ENCODE measurements around the gene ZNRF1.
A peak's percentile ranks its signal among the peaks of the same experiment; 100 is the strongest.

ZNRF1 gene

DNA sequence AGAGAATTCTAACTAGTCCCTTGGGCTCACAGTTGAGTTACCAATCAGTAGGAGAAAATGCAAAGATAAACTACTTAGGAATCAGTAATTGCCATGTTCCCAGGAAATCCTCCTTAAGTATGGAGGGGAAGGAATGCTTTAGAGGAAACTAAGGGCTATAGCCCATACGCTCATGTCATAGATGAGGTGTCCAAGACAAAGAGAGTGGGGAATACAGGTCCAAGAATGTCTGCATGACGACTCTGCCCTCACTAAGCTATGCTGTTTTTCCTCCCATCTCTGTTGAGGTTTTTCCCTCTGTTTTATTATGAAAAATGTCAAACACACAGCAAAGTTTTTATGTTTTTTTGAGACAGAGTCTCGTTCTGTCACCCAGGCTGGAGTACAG is 101.8 kb downstream of the ZNRF1 start:
- DNase-seq: no peak

GRCh38 chr16:75101635-75102034 is 102.8 kb downstream of the ZNRF1 start:
- DNase-seq: no peak

GRCh38 chr16:75102595-75102994 is 103.8 kb downstream of the ZNRF1 start:
- no peak for DNase-seq

GRCh38 chr16:75103994-75104393 is 105.2 kb downstream of the ZNRF1 start:
- no peak for DNase-seq

GRCh38 chr16:75104836-75105235 is 106.0 kb downstream of the ZNRF1 start:
- DNase-seq: no peak

GRCh38 chr16:75105306-75106061 is 106.7 kb downstream of the ZNRF1 start:
- no peak for DNase-seq

GRCh38 chr16:75106351-75107274 is 107.8 kb downstream of the ZNRF1 start:
- DNase-seq: no peak

- no peak for DNase-seq
These were observed 108.7 kb downstream of the ZNRF1 start for GRCh38 chr16:75107505-75107904.

DNA sequence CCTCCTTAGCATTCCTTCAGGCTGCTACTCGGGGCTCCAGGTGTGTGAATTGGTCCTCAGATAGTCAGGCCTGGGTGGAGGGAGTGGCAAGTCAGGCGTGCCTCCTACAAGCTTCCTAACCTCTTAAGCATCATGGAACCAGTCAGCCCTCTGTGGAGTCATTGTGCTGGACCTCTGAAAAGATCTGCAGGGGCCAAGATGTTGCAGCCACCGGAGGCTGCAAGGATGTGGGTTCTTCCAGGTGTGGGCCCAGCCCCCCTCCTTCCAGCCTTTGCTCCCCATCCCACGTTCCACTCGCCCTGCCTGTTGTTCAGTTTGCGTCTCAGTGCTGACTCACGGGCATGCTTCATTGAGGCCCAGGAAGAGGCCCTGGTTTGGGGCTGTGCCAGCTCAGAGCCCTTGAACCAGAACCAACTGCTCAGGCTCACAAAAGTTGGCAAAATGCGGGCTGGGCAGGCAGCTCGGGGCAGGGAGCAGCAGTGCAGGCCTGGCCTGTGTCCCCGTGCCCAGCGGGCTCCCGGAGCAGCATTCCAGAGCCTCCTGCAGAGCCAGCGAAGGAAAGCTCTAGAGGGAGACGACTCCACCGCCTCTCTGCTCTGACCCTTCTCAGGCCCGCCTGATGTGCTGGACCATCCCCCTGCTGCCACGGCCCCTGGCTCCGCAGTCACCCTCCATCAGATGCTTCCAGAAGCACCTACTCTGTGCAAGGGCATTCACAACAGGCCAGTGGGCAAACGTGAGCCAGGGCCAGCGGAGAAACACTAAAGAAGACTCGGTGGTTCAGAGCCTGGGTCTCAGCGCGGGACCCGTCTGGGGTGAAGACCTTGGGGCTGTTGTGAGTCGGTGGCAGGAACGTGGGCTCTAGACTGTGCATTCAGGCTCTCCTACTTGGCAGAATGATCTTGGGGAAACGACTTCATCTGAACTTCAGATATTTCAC is 110.2 kb downstream of the ZNRF1 start:
- DNase-seq: peak; percentile 62

- no peak for DNase-seq
These were observed 111.0 kb downstream of the ZNRF1 start for GRCh38 chr16:75109732-75110243.

DNA sequence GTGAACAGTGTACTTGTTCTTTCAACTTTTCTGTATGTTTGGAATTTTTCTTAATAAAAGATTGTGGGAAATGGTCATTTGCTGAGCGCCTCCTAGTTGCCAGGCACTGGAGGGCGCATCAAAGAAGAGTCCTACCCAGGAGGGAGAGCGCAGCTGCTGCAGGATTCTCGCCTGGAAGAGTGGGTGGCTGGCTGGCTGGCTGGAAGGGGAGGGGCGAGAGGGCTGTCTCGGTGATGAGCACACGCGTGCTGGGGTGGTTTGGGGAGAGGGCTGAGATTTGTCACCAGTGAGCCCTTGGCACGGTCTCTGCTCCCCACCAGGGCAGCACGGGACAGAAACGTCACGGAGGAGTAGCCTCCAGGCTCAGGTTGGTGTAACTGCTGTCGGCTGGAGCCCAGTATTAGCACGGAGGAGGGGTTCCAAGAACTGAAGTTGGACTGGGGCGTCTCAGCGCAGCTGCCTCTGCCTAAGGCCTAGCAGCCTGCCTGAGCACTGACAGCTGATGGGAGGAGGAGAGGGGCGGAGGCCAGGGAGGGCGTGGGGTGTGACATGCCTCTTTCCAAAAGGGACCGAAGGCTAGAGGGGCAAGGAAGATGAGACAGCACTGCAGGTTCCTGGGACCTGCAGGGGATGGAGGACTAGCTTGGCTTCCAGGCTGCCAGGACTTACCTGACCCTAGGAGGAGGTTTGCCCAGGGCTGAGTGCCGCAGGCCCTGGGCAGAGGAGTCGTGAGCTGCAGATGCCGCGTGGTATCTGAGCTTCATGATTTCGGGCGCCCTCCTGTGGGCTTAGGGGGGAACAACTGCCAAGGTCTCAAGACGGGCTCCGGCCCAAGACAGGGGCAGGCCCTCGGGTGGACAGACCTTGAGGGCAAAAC is 112.1 kb downstream of the ZNRF1 start:
- peak; percentile 33 for DNase-seq

DNA sequence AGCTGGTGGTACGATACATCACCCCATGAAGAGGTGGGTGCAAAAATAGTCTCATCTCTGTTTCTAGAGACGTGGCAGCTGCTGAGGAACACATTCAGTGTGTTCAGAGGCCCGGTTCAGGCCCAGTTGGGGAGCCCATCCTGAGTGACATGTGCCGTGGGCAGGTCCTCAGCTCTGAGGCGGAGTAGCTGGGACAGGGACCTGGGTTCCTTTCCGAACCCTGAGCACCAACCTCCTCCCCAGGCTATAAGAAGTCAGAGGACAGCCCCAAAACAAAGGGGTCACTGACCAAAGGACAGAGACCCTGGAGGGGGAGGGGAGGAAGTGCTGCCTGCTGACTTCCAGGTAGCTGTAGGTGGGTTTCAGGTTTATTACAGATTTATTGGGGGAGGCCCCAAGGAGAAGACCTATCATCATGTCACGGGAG is 112.7 kb downstream of the ZNRF1 start:
- no peak for DNase-seq

- no peak for DNase-seq
These were observed 113.3 kb downstream of the ZNRF1 start for GRCh38 chr16:75111961-75112733.

- DNase-seq: no peak
These were observed 114.1 kb downstream of the ZNRF1 start for GRCh38 chr16:75112734-75113491.

DNA sequence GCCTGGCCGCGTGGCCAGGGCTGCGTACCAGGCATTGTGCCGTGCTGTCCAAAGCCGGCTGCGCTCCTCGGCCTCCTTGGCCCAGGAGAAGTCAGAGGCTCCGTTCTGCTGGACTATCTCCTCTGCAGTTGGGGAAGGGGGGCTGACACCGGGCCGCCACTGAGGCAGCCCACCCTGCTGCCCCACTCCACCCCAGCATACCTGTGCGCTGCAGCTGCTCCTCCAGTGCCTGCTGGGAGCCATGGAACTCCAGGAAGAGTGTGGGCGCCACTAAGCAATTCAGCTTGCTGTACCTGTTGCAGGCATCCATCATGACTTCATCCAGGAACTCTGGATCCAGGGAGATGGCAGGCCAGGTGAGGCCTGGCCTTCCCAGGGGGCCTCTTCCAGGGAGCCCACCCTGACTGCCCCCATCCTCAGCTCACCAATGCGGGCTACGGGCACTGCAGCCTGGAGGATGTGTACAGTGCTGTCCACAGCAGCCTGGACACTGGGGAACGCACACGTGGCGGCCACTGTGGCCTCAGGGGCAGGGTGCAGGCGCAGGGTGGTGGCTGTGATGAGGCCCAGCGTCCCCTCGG is 114.8 kb downstream of the ZNRF1 start:
- no peak for DNase-seq

- DNase-seq: no peak
These were observed 115.5 kb downstream of the ZNRF1 start for GRCh38 chr16:75114179-75114945.

GRCh38 chr16:75114946-75115825 is 116.4 kb downstream of the ZNRF1 start:
- DNase-seq: no peak
